ENCODE data around the gene SLAMF1.

SLAMF1 gene

GRCh38 chr1:160626509-160627342 lies 20.1 kb downstream of the SLAMF1 start:
- DNase-seq (ENCODE audit: low read depth), result no peak
- H3K4me3 ChIP-seq (ENCODE audit: low read depth, low read length), result no peak overlapping the region

- no peak for DNase-seq (ENCODE audit: low read depth)
- no peak overlapping the region for H3K4me3 ChIP-seq (ENCODE audit: low read depth, low read length)
Observed at GRCh38 chr1:160625725-160626498, 20.9 kb downstream of the SLAMF1 start.

- H3K4me3 ChIP-seq (ENCODE audit: low read depth, low read length), result no peak overlapping the region
- DNase-seq (ENCODE audit: low read depth), result no peak
Observed at GRCh38 chr1:160625321-160625720, 21.5 kb downstream of the SLAMF1 start.

GRCh38 chr1:160624464-160624863 lies 22.4 kb downstream of the SLAMF1 start:
- DNase-seq (ENCODE audit: low read depth), result no peak
- H3K4me3 ChIP-seq (ENCODE audit: low read depth, low read length), result no peak overlapping the region

- no peak for DNase-seq (ENCODE audit: low read depth)
- no peak overlapping the region for H3K4me3 ChIP-seq (ENCODE audit: low read depth, low read length)
Observed at GRCh38 chr1:160623862-160624261, 23.0 kb downstream of the SLAMF1 start.

GRCh38 chr1:160623227-160623633 lies 23.6 kb downstream of the SLAMF1 start:
- DNase-seq (ENCODE audit: low read depth), result no peak
- no peak overlapping the region for H3K4me3 ChIP-seq (ENCODE audit: low read depth, low read length)

GRCh38 chr1:160622501-160623226 lies 24.2 kb downstream of the SLAMF1 start:
- H3K4me3 ChIP-seq (ENCODE audit: low read depth, low read length), result no peak overlapping the region
- DNase-seq (ENCODE audit: low read depth), result no peak

GRCh38 chr1:160621633-160622413 lies 25.0 kb downstream of the SLAMF1 start:
- no peak for DNase-seq (ENCODE audit: low read depth)
- no peak overlapping the region for H3K4me3 ChIP-seq (ENCODE audit: low read depth, low read length)

GRCh38 chr1:160620942-160621632 lies 25.8 kb downstream of the SLAMF1 start:
- H3K4me3 ChIP-seq (ENCODE audit: low read depth, low read length), result no peak overlapping the region
- DNase-seq (ENCODE audit: low read depth), result no peak

- H3K4me3 ChIP-seq (ENCODE audit: low read depth, low read length), result no peak overlapping the region
- no peak for DNase-seq (ENCODE audit: low read depth)
Observed at GRCh38 chr1:160619742-160620277, 27.0 kb downstream of the SLAMF1 start.

GRCh38 chr1:160618763-160619274 lies 28.0 kb downstream of the SLAMF1 start:
- no peak overlapping the region for H3K4me3 ChIP-seq (ENCODE audit: low read depth, low read length)
- DNase-seq (ENCODE audit: low read depth), result no peak

GRCh38 chr1:160618327-160618726 lies 28.5 kb downstream of the SLAMF1 start:
- DNase-seq (ENCODE audit: low read depth), result no peak
- no peak overlapping the region for H3K4me3 ChIP-seq (ENCODE audit: low read depth, low read length)

GRCh38 chr1:160615660-160616059 lies 31.2 kb downstream of the SLAMF1 start:
- H3K4me3 ChIP-seq (ENCODE audit: low read depth, low read length), result no peak overlapping the region
- DNase-seq (ENCODE audit: low read depth), result no peak

- H3K4me3 ChIP-seq (ENCODE audit: low read depth, low read length), result no peak overlapping the region
- DNase-seq (ENCODE audit: low read depth), result no peak
Observed at GRCh38 chr1:160614410-160614809, 32.4 kb downstream of the SLAMF1 start.

- H3K4me3 ChIP-seq (ENCODE audit: low read depth, low read length), result no peak overlapping the region
- DNase-seq (ENCODE audit: low read depth), result no peak
Observed at GRCh38 chr1:160612613-160613218, 34.1 kb downstream of the SLAMF1 start.

- DNase-seq (ENCODE audit: low read depth), result no peak
- H3K4me3 ChIP-seq (ENCODE audit: low read depth, low read length), result no peak overlapping the region
Observed at GRCh38 chr1:160610569-160611242, 36.1 kb downstream of the SLAMF1 start.

GRCh38 chr1:160608941-160609340 lies 37.9 kb downstream of the SLAMF1 start:
- DNase-seq (ENCODE audit: low read depth), result no peak
- no peak overlapping the region for H3K4me3 ChIP-seq (ENCODE audit: low read depth, low read length)

Measured in skeletal muscle cell (primary cell).